HG03565 (cell line): Measurements from ENCODE around the gene PTPRR.
A peak's percentile ranks its signal among the peaks of the same experiment; 100 is the strongest.
"Not testable (repeated sequence)": the region's sequence is repeated elsewhere in the genome, so short reads cannot be mapped to it uniquely, and the experiment has no call there.

Experiments used
- ATAC-seq: cut with Tn5 transposase; IDR thresholded peaks from one replicate; pipeline ENCODE4 v1.9.1; 2021; ENCODE audit warnings: mild to moderate bottlenecking, moderate library complexity; ENCODE audit not compliant: unreplicated experiment

The PTPRR gene

DNA sequence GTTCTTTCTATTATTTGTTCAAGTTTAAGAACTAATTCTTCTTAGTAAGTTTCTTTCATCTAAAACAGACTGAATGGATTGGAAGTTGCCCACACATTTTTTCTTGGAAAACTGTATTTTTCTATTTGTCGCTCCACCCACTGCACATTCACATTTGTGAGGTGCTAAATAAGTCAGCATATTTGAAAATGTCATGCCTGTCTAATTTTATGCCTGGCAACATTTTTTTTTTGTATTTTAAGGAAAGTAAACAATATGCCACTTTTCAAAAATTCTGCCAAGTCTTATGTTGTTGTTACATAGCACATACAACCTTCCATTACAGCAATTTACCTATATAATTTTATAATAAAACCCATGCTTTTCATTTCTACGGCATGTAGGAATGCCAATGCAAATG is 170.6 kb downstream of the PTPRR start:
- ATAC-seq = no peak

DNA sequence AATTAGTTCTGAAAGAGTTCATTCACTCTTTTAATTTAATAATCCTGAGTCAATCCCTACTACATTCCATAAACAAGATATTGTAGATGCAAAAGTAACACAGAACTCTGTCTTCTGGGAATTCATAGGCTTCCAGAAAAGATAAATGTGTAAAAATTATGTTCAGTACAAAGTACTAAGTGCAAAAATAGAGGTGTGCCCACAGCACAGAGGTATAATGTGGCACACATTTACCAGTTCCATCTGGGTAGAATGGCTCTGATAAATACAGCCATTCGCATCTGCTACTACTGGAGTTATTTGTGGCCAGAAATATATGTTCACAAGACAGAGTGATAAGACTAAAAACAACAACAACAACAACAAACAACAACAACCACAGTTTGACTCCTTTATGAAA is 171.7 kb downstream of the PTPRR start:
- no peak for ATAC-seq

DNA sequence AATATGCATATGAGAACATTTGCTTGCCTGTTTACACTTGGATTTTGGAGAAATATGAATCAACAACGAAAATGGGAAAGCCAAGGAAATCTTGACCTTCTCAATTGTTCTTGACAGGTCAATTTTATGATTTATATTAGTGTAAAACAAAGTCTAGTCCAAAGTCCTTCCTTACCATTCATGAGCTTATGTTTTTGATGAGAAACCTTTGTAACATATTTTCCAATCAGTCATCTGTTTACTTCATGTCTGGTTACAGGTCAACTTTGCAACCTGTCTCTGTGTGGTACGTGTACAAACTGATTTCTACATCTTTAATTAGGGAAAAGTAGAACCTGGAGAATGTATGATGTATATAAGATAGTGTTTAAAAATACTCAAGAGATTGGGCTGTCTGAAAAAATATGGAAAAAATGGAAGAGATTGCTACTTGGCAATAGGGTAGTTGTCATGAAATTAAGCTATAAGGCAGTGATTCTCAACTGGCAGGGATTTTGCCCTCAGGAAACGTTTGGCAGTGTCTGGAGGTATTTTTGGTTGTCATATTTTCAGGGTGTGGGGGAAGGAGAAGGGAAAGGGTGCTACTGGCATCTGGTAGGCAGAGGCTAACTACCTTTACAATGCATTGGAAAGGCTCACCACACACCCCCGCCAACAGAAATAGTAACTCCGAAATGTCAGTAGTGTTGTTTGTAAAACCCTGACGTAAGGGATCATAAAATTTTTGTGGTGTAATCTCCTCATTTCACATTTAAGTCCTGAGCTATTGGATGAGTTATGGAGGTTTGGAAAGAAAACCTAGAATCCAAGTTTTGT is 172.9 kb downstream of the PTPRR start:
- no peak for ATAC-seq

DNA sequence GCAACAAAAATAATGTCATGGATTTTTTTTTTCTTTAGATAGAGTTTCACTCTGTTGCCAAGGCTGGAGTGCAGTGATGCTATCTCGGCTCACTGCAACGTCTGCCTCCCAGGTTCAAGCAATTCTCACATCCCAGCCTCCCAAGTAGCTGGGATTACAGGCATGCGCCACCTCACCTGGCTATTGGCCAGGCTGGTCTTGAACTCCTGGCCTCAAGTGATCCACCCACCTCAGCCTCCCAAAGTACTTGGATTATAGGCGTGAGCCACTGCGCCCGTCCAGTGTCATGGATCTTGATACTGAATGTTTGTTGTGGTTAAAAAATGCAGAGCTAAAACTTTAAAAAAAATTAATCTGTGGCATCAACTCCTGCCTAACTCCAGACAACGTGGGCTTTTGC is 175.5 kb downstream of the PTPRR start:
- ATAC-seq = no peak

DNA sequence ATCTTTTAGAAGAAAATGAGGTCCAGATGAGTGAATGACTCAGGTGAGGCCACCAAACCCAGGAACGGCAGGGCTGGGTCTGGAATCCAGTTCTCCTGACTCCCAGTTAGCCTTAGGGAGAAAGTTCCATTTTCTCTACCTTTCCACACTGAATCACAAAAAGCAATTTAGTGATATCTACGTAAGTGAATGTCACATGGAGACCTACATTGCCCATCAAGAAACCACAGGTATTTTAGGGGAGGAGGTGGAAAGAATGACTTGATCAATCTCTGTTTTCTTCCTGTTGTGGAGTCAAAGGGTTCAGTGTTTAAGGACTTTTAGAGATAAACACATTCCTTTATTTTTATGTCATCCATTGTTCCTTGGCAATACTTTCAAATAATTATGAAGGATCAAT is 176.4 kb downstream of the PTPRR start:
- ATAC-seq = no peak

DNA sequence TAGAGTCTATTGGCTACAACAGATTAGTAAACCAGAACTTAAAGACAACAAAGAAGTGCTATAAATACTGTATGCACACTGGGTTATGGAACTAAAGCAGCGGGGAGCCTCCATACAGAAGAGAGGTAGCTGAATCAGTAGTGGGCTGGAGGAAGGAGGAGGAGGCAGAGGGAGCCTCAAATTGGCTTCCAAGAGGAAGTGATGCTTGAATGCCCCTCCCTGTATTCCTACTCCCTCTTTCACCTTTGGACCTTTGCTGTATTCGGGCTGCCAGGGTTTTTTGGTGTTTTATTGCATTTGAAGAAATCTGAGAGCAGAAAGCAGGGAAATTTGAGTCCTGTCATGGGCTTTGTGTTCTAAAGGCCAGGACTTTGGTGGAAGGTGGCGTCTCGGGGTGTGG is 179.3 kb downstream of the PTPRR start:
- no peak for ATAC-seq

DNA sequence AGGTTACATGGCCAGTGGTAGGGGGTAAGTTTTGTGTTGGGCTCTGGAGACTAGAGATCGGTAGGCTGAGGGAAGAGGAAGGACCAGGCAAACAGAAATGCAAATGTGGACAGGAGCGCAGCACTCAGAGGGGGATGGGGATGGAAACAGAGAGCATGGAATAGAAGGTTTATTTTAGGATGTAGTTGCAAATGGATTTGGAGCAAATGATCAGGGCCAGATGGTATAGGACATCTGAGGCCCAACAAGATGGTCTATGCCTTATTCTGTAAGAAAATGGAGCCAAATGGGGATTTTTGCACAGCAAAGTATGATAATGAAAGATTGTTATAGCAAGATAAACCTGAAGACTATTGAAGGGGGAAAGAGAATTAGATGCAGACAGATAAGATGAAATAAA is 180.8 kb downstream of the PTPRR start:
- no peak for ATAC-seq

DNA sequence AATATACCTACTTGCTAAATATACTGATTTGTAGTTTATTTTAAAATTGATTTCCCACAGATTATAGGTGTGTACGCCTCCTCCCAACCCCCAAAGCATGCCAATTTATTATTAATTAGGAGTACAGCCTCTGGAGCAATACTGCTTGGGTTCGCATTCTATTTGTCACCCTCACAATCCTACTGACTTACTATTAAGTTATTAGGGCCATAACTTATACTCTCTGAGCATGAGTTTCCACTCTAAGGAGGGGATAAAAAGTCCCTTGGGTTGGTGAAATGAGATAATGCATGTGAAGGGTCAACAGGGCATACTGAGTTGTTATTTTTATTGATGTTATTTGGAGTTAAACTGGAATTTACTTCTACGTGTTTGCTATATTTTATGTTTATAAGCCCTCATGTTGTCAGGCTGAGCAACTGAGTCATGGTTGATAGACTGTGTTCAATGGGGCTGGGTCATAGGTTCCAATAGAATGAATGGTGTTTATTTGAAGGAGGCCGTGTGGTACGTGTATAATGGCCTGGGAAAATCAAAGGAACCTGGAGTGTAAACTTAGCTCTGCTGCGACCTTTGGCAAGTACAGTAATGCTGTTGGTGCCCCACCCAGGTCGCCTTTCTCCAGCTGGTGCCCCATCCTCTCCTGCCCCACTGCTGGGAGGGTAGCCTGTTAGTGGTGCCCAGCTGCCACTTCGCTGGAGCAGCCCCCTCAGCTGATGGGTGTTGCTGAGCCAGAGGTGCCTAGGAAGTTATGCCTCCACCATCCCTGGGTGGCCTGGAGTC is 184.0 kb downstream of the PTPRR start:
- ATAC-seq = no peak

DNA sequence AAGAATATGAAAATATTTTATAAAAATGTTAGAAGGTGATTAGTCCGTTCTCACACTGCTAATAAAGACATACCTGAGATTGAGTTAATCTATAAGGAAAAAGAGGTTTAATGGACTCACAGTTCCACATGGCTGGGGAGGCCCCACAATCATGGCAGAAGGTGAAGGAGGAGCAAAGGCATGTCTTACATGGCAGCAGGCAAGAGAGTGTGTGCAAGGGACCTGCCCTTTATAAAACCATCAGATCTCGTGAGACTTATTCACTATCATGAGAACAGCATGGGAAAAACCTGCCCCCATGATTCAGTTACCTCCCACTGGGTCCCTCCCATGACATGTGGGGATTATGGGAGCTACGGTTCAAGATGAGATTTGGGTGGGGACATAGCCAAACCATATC is 185.3 kb downstream of the PTPRR start:
- not testable (repeated sequence) for ATAC-seq

DNA sequence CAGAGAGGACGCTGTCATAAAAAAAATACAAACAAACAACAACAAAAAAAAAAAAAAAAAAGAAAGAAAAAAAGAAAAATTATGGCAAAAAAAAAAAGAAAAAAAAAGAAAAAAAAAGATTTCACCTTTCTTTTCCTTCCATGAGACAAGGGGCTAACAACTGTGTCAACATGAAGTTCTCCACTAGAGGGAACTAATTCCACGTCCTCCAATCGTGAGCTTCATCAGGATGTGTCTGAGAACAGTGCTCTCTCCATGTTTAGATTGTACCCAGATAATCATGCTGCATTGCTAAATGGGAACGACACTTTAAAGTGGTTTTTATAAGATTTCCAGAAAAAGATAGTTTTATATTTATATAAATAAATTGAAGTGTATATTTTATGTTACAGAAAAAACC is 187.2 kb downstream of the PTPRR start:
- ATAC-seq = peak; percentile 82

DNA sequence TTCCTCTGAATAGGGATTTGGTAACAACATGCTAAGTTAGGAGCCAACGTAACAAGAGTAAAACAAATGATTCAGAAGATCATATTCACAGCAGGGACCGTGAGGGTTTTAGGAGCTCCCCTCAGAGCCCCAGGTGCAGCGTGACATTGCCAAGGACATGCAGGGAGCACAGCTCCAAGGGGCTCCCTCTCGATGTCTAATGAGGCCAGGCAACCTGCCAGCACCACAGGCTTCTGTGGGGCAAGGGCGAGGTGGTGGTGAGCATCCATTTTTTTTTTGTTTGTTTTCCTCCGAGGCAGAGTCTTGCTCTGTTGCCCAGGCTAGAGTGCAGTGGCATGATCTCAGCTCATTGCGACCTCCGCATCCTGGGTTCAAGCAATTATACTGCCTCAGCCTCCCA is 188.3 kb downstream of the PTPRR start:
- no peak for ATAC-seq

DNA sequence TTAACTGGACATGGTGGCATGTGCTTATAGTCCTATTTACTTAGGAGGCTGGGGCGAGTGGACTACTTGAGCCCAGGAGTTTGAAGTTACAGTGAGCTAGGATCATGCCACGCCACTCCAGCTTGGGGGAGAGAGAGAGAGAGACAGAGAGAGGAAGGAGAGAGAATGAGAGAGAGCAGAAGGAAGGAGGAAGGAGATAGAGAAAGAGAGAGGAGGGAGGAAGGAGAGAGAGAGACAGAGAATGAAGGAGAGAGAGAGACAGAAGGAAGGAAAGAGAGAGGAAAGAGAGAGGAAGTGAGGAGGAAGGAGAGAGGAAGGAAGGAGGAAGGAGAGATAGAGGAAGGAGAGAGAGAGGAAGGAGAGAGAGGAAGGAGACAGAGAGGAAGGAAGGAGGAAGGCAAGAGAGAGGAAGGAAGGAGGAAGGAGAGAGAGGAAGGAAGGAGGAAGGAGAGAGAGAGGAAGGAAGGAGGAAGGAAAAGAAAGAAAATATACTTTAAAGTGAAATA is 189.8 kb downstream of the PTPRR start:
- no peak for ATAC-seq

DNA sequence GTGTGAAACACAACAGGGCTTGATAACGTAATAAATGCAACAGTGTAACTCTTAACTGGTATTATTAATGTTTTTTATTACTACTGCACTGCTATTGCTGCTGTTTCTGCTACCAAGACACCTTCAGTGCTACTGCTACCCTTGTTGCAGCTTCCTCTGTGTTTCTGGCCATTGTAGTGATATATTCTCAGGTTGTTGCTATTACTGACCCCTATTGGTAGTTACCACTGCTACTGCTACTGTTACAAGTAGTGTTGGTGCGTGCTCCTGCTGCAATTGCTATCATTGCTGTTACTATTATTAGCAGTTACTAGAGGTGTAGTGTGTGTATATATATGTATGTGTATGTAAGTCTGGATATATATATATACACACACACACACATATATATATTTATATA is 196.1 kb downstream of the PTPRR start:
- peak; percentile 47 for ATAC-seq

DNA sequence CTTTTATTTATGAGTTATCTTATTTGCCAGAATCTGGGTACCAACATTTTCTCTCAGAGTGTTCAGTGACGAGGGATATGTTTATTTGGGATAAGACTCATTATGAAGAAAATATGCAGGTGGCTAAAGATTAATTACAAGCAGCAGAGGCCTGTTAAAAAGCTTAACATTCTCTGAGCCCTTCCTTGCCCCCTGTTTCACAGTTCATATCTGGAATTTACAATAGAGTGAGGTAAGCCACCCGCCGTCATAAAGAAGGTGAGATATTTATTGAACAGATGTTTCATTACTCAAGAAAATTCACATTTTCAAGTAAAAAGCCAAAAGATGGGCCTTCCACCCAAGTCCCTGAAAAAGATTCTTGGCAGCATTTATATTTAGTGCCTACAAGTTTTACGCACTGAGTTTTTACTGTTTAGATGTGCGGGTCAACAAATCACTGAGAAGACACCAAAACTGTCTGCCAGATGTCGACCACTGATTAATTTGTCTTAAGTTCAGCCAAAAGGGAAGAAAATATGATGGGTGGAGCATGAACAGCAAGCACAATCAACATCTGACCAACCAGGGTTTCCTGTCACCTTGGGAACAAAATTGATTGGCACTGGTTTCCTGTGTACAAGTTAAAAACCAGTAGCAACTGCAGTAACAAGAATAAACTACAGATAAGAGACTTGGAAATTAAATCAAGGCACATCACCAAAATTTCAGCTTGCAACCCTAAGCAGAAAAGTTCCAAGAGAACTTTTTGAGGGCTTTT is 197.8 kb downstream of the PTPRR start:
- ATAC-seq = no peak

DNA sequence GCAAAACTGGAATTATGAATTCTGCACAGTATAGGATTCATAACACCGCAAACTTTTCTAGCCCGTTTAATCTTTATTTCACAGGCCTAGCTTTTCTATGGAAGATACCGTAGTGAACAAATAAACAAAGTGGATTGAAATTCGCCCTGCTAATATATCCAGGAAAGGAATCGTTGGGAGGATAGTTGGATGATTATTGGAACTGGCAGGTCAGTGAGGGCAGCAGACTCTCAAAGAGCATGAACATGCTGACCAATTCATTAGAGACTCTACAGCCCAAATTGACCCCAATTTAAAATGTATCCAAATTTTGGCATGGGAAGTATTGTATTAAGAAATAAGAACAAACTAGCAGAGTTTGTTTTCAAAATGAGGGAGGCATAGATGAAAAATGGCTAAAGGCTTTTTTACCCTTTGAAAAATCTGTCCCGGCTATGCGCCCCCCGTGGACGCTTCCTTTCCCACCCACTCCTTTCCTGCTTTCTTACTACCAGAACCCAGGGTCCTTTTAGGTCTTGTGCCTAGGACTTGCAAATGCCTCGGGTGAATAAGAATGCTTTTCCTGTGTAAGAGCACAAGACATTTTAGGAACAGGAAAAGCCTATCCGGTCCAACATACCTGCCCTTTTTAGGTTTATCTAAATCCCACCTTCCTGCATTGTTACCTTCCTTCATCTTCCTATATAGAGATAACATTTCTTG is 198.7 kb downstream of the PTPRR start:
- no peak for ATAC-seq

DNA sequence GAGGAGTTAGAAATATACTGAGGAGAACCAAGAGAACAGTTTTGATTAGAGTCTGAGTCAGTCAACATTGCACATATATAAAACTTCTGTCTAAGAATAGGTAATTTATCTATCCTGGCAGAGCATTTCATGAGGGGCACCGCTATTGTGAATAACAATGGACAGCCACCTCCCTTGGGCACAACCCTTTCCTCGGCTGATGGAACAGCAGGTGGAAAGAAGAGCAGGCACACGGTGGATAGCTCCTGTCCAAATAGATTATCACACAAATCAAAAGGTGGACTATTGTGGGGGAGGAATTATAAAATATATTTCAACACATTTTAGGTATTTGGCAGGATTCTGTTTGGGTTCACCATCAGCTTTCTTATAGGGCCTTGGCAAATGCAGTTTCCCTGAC is 199.3 kb downstream of the PTPRR start:
- no peak for ATAC-seq

DNA sequence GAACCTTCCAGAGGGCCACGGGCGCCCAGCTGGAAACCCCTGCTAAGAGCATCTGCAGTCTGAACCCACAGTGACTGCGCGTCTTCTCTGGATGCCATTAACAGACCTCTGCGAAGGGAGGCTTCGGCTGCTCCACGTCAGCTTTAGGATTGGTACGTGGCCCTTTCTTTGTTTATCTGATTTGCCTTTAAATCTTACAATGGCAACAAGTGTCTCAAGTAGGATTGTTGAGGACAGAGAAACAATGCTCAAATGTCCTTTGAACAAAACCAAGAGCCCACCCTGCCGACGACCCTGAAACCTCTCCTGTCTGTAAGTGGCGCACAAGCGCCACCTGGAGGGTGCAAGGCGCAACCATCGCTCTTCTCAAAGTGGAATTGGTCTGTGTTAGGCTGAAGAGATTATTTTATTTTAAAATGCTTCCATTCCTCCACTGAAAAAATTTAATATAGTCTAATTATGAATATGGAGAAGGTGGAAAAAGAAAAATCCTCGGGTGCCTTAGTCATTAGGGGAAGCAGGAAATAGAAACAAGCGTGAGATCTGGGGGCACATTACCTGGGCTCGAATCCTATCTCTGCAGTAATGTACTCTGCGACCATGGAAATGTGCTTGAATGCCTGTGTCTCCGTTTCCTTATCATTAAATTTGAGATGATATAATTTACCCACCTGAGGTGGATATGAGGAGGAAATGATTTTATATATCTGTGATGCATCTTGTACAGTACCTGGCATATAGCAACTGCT is 200.7 kb downstream of the PTPRR start:
- ATAC-seq = no peak

DNA sequence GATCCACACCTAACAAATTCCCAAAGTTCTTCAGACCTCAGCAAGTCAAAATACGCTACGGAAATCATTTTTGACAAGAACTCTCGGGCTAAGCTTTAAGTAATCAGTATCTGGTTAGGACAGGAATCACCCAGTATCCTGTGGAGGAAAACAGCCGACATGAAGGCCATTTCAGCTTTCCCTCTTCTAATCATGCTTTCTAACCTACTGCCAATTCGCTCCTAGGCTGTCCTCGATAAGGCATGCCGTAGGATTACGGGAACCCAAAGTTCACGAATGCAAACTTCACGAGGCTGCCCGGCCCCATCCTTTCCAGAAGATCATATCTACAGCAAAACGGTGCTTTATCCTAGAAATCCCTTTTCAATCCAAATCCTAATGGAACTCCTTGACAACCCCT is 201.5 kb downstream of the PTPRR start:
- no peak for ATAC-seq

DNA sequence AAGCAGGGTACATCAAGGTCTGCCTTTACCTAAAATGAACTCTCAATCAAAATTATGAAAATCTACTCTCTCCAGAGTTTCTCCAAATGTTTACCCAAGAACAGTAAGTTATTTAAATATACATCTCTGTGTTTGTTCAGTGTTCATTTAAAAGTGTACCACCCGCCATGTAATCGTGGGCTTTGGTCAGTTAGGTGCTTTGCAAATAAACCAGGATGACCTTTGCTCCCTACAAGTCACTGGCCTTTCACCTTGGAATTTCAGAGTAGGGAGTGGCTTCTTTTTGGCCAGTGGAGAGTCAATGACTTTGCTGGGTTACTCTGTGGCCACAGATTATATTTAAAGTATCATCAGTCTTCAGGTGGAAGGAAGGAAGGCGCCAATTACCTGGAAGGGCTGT is 208.7 kb downstream of the PTPRR start:
- ATAC-seq = no peak

DNA sequence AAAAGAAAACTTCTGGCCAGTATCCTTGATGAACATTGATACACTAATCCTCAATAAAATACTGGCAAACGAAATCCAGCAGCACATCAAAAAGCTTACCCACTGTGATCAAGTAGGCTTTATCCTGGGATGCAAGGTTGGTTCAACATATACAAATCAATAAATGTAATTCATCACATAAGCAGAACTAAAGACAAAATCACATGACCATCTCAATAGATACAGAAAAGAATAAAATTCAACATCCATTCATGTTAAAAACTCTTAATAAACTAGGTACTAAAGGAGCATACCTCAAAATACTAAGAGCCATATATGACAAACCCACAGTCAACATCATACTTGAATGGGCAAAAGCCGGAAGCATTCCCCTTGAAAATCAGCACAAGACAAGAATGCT is 211.5 kb downstream of the PTPRR start:
- no peak for ATAC-seq
